SU-DHL-6 (cell line): ENCODE data around the gene ZNF12.

Experiments
- H2AFZ ChIP-seq: fragments of 200-600 bp; sonication (generic); 2 replicates; pipeline ENCODE4 v1.6.1; 2014; ENCODE audit warnings: low read depth, mild to moderate bottlenecking, moderate library complexity, mixed read lengths, antibody characterized with exemption, low read length; ENCODE audit not compliant: severe bottlenecking
- H3F3A ChIP-seq: fragments of 200-600 bp; shearing (Covaris generic); 2 replicates; pipeline ENCODE4 v1.6.0; 2016; ENCODE audit warnings: antibody characterized with exemption, mild to moderate bottlenecking; ENCODE audit not compliant: insufficient read depth
- H3K27ac ChIP-seq: fragments of 200-600 bp; sonication (generic); 2 replicates; pipeline ENCODE4 v1.5.1; 2016; ENCODE audit warnings: low read depth, mild to moderate bottlenecking, low read length, moderate library complexity, mixed read lengths
- H3K27me3 ChIP-seq: fragments of 200-600 bp; sonication (generic), shearing (Covaris generic); 2 replicates; pipeline ENCODE4 v1.6.0; 2014; ENCODE audit warnings: mild to moderate bottlenecking, low read length
- H3K36me3 ChIP-seq: fragments of 200-600 bp; sonication (generic); 2 replicates; pipeline ENCODE4 v1.6.1; 2014; ENCODE audit warnings: mild to moderate bottlenecking, low read length, mixed read lengths
- H3K4me2 ChIP-seq: fragments of 300-600, 200-600 bp; shearing (Covaris generic), sonication (generic); 2 replicates; pipeline ENCODE4 v1.6.0; 2014; ENCODE audit warnings: low read length, low read depth, mild to moderate bottlenecking; ENCODE audit not compliant: poor library complexity, severe bottlenecking
- H3K4me3 ChIP-seq: fragments of 200-600 bp; sonication (generic); 2 replicates; pipeline ENCODE4 v1.5.1; 2014; ENCODE audit warnings: antibody characterized with exemption, low read length, mild to moderate bottlenecking, mixed read lengths; ENCODE audit not compliant: insufficient read depth, poor library complexity, severe bottlenecking
- H3K79me2 ChIP-seq: fragments of 200-600 bp; sonication (generic); 2 replicates; pipeline ENCODE4 v1.6.1; 2014; ENCODE audit warnings: mild to moderate bottlenecking, low read length, moderate library complexity; ENCODE audit not compliant: insufficient read depth
- H3K9ac ChIP-seq: fragments of 200-600 bp; sonication (generic); 2 replicates; pipeline ENCODE4 v1.7.0; 2014; ENCODE audit warnings: mild to moderate bottlenecking, low read length
- H3K9me2 ChIP-seq: fragments of 200-600 bp; sonication (generic); replicated peaks from 2 replicates; pipeline ENCODE4 v1.6.1; 2014; ENCODE audit warnings: low read length; ENCODE audit not compliant: insufficient read depth
- H3K9me3 ChIP-seq: fragments of 200-600 bp; sonication (generic); 2 replicates; pipeline ENCODE4 v1.6.1; 2014; ENCODE audit warnings: low read length, mixed read lengths; ENCODE audit not compliant: insufficient read depth
- H4K20me1 ChIP-seq: fragments of 200-600 bp; sonication (generic); 2 replicates; pipeline ENCODE4 v1.6.1; 2014; ENCODE audit warnings: low read depth, mild to moderate bottlenecking, antibody characterized with exemption, low read length, moderate library complexity, mixed read lengths
- CTCF ChIP-seq: fragments of 200-600 bp; sonication (generic); IDR thresholded peaks from one replicate; pipeline ENCODE4 v1.5.1; 2017; ENCODE audit warnings: antibody characterized with exemption, mild to moderate bottlenecking, low read length, moderate library complexity; ENCODE audit not compliant: insufficient read depth, poor library complexity, severe bottlenecking
- EZH2phosphoT487 ChIP-seq: fragments of 200-600 bp; sonication (generic), shearing (Covaris generic); conservative IDR thresholded peaks from 2 replicates; pipeline ENCODE4 v1.6.1; 2018; ENCODE audit warnings: mild to moderate bottlenecking, antibody characterized with exemption, low read length, moderate library complexity, mixed read lengths

The ZNF12 gene

GRCh38 chr7:6647080-6647479, 59.7 kb downstream of the ZNF12 start:
- H2AFZ ChIP-seq: no peak overlapping the region
- H3K27me3 ChIP-seq: no peaks in the 10 kb centered on the region
- no peaks in the 10 kb centered on the region for H3K9me2 ChIP-seq
- H3K27ac ChIP-seq: no peak overlapping the region
- no peak for TF ChIP-seq CTCF
- no peak for TF ChIP-seq EZH2phosphoT487
- H3K4me2 ChIP-seq: no peak overlapping the region
- no peaks in the 10 kb centered on the region for H4K20me1 ChIP-seq
- H3K9ac ChIP-seq: no peak overlapping the region
- no peaks in the 10 kb centered on the region for H3K9me3 ChIP-seq
- H3F3A ChIP-seq: no peaks in the 10 kb centered on the region
- no peaks in the 10 kb centered on the region for H3K79me2 ChIP-seq
- no peak overlapping the region for H3K4me3 ChIP-seq
- no peaks in the 10 kb centered on the region for H3K36me3 ChIP-seq

GRCh38 chr7:6646465-6646864, 60.3 kb downstream of the ZNF12 start:
- no peak overlapping the region for H2AFZ ChIP-seq
- H4K20me1 ChIP-seq: no peaks in the 10 kb centered on the region
- TF ChIP-seq CTCF (no peak), EZH2phosphoT487 (no peak)
- H3K27me3 ChIP-seq: no peaks in the 10 kb centered on the region
- no peak overlapping the region for H3K4me3 ChIP-seq
- H3K9ac ChIP-seq: no peak overlapping the region
- no peak overlapping the region for H3K27ac ChIP-seq
- no peaks in the 10 kb centered on the region; the same call in 1 of the 2 replicates for H3K79me2 ChIP-seq
- H3K4me2 ChIP-seq: no peak overlapping the region
- no peaks in the 10 kb centered on the region for H3K9me2 ChIP-seq
- no peaks in the 10 kb centered on the region for H3K9me3 ChIP-seq
- H3K36me3 ChIP-seq: no peaks in the 10 kb centered on the region
- H3F3A ChIP-seq: no peaks in the 10 kb centered on the region

GRCh38 chr7:6644728-6645127, 62.0 kb downstream of the ZNF12 start:
- Histone ChIP-seq H3K27me3 (no peaks in the 10 kb centered on the region), H3K79me2 (peaks cover 13% of the 10 kb centered on the region), H3K4me3 (no peak overlapping the region), H3K36me3 (no peaks in the 10 kb centered on the region), H3K4me2 (no peak overlapping the region), H2AFZ (no peak overlapping the region), H3K9me2 (no peaks in the 10 kb centered on the region), H3K9me3 (no peaks in the 10 kb centered on the region), H3F3A (no peaks in the 10 kb centered on the region), H3K9ac (no peak overlapping the region), H4K20me1 (no peaks in the 10 kb centered on the region), H3K27ac (no peak overlapping the region)
- no peak for TF ChIP-seq EZH2phosphoT487
- TF ChIP-seq CTCF: no peak
